Loucy (cell line): ENCODE results near the gene ASB1.

Source experiments
- H2AFZ ChIP-seq: fragments of 200-600 bp; sonication (generic); 2 replicates; pipeline ENCODE4 v1.6.0; 2016; ENCODE audit warnings: antibody characterized with exemption, mild to moderate bottlenecking, low read length, moderate library complexity
- H3F3A ChIP-seq: fragments of 200-600 bp; 2 replicates; pipeline ENCODE4 v1.6.0; 2016; ENCODE audit warnings: antibody characterized with exemption, low read depth, mild to moderate bottlenecking
- H3K27me3 ChIP-seq: fragments of 200-600 bp; sonication (generic); 2 replicates; pipeline ENCODE4 v1.6.1; 2014; ENCODE audit warnings: low read length, mild to moderate bottlenecking; ENCODE audit not compliant: insufficient read depth, poor library complexity, severe bottlenecking
- H3K36me3 ChIP-seq: fragments of 200-600 bp; sonication (generic); 2 replicates; pipeline ENCODE4 v1.6.1; 2016; ENCODE audit warnings: low read length; ENCODE audit not compliant: insufficient read depth
- H3K4me1 ChIP-seq: fragments of 200-600 bp; sonication (generic); 2 replicates; pipeline ENCODE4 v1.5.1; 2014; ENCODE audit warnings: low read length, mild to moderate bottlenecking; ENCODE audit not compliant: insufficient read depth, poor library complexity, severe bottlenecking
- H3K4me2 ChIP-seq: fragments of 200-600 bp; sonication (generic); 2 replicates; pipeline ENCODE4 v1.6.0; 2014; ENCODE audit warnings: antibody characterized with exemption, low read length, low read depth, mild to moderate bottlenecking; ENCODE audit not compliant: poor library complexity, severe bottlenecking
- H3K4me3 ChIP-seq: fragments of 200-600 bp; sonication (generic); 2 replicates; pipeline ENCODE4 v1.5.1; 2014; ENCODE audit warnings: low read length, mild to moderate bottlenecking, mixed read lengths; ENCODE audit not compliant: poor library complexity, severe bottlenecking
- H3K79me2 ChIP-seq: fragments of 200-600 bp; sonication (generic); 2 replicates; pipeline ENCODE4 v1.6.1; 2014; ENCODE audit warnings: low read length; ENCODE audit not compliant: insufficient read depth
- H3K9ac ChIP-seq: fragments of 200-600 bp; sonication (generic); 2 replicates; pipeline ENCODE4 v1.6.0; 2014; ENCODE audit warnings: mild to moderate bottlenecking, low read depth, low read length, moderate library complexity; ENCODE audit not compliant: poor library complexity, severe bottlenecking
- H3K9me2 ChIP-seq: fragments of 200-600 bp; sonication (generic); replicated peaks from 2 replicates; pipeline ENCODE4 v1.6.1; 2016; ENCODE audit warnings: low read depth, low read length, mixed read lengths
- H3K9me3 ChIP-seq: fragments of 200-600 bp; sonication (generic); 2 replicates; pipeline ENCODE4 v1.6.1; 2014; ENCODE audit warnings: mild to moderate bottlenecking, antibody characterized with exemption, low read length, low read depth; ENCODE audit not compliant: insufficient read depth
- H4K20me1 ChIP-seq: fragments of 200-600 bp; sonication (generic); 2 replicates; pipeline ENCODE4 v1.6.0; 2014; ENCODE audit warnings: antibody characterized with exemption, low read length, mild to moderate bottlenecking; ENCODE audit not compliant: insufficient read depth, poor library complexity, severe bottlenecking
- CTCF ChIP-seq: fragments of 200-600 bp; sonication (generic); conservative IDR thresholded peaks from 2 replicates; pipeline ENCODE4 v1.5.1; 2014; ENCODE audit warnings: mild to moderate bottlenecking, antibody characterized with exemption, low read length
- EZH2phosphoT487 ChIP-seq: fragments of 200-600 bp; IDR thresholded peaks from 2 replicates; pipeline ENCODE4 v1.6.1; 2018; ENCODE audit warnings: antibody characterized with exemption, mild to moderate bottlenecking, moderate library complexity, borderline replicate concordance

The ASB1 gene

DNA sequence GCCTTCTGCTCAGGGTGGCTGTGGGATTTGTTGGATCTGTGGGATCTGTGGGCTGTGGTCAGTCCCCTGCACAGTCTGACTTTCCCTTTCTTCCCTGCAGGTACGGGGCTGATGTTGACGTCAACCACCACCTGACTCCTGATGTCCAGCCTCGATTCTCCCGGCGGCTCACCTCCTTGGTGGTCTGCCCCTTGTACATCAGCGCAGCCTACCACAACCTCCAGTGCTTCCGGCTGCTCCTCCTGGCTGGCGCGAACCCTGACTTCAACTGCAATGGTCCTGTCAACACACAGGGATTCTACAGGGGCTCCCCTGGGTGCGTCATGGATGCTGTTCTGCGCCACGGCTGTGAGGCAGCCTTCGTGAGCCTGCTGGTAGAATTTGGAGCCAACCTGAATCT is 17.5 kb downstream of the ASB1 start:
- Histone ChIP-seq H3K36me3 (peaks cover 79% of the 10 kb centered on the region), H2AFZ (no peak overlapping the region), H3K9me2 (no peaks in the 10 kb centered on the region), H3K9me3 (no peaks in the 10 kb centered on the region), H4K20me1 (peaks cover 5% of the 10 kb centered on the region), H3K9ac (no peak overlapping the region), H3K27me3 (no peaks in the 10 kb centered on the region), H3F3A (no peaks in the 10 kb centered on the region), H3K4me1 (no peaks in the 10 kb centered on the region), H3K79me2 (peaks cover 48% of the 10 kb centered on the region), H3K4me2 (no peak overlapping the region), H3K4me3 (no peak overlapping the region)
- TF ChIP-seq CTCF (no peak), EZH2phosphoT487 (no peak)

DNA sequence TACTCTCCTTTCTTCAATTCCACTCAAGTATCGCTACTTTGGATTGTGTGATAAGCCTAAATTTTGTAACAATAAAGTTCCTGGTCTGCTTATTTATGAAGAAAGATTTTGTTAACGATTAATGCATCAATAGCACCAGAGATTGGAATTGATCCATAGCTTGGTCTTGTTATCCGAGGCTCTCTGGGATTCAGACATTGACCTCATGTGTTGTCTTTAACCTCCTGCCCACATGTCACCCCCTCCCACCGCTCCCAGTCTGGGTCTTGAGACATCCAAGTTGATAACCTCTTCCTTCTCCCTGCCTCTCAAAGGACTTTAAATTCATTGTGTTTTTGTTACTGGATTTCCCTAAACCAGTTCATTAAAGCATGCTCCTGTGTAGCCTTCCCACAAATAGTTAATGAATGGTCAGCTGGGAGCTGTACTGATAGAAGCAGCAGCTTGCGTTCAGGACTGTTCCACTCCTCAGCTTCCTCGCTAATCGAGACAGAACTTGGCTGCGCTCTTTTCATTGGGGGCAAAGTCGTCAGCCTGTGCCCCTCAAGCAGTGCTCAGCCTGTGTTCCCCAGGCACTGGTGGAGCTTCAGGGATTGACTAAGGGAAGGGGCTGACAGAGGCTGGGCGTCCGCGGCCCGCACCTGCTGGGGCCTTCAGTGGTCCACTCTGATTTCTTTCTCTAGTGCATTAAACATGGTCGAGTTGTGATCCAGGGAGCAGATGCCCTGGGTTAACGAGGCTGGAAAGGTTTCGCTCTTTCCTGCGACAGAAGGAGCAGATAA is 18.9 kb downstream of the ASB1 start:
- peaks cover 34% of the 10 kb centered on the region for H3K79me2 ChIP-seq
- H3K4me3 ChIP-seq = no peak overlapping the region
- H2AFZ ChIP-seq = no peak overlapping the region
- H3K9me2 ChIP-seq = no peaks in the 10 kb centered on the region
- H3K27me3 ChIP-seq = no peaks in the 10 kb centered on the region
- H3K4me1 ChIP-seq = no peaks in the 10 kb centered on the region
- no peaks in the 10 kb centered on the region for H3K9me3 ChIP-seq
- H3K4me2 ChIP-seq = no peak overlapping the region
- no peaks in the 10 kb centered on the region for H3F3A ChIP-seq
- TF ChIP-seq CTCF (no peak), EZH2phosphoT487 (no peak)
- no peaks in the 10 kb centered on the region for H4K20me1 ChIP-seq
- peaks cover 78% of the 10 kb centered on the region for H3K36me3 ChIP-seq
- H3K9ac ChIP-seq = no peak overlapping the region

- no peak overlapping the region for H3K9ac ChIP-seq
- H4K20me1 ChIP-seq = no peaks in the 10 kb centered on the region
- peaks cover 28% of the 10 kb centered on the region for H3K79me2 ChIP-seq
- no peak overlapping the region for H3K4me2 ChIP-seq
- peaks cover 82% of the 10 kb centered on the region for H3K36me3 ChIP-seq
- no peaks in the 10 kb centered on the region for H3K4me1 ChIP-seq
- no peak overlapping the region for H2AFZ ChIP-seq
- no peaks in the 10 kb centered on the region for H3F3A ChIP-seq
- TF ChIP-seq EZH2phosphoT487 (no peak), CTCF (no peak)
- no peaks in the 10 kb centered on the region for H3K27me3 ChIP-seq
- no peak overlapping the region for H3K4me3 ChIP-seq
- H3K9me2 ChIP-seq = no peaks in the 10 kb centered on the region
- H3K9me3 ChIP-seq = no peaks in the 10 kb centered on the region
Observed at GRCh38 chr2:238446371-238446770, 19.6 kb downstream of the ASB1 start.
